ENCODE data around the gene SCIMP.
"Not testable (repeated sequence)": the region's sequence is repeated elsewhere in the genome, so short reads cannot be mapped to it uniquely, and the experiment has no call there.

The SCIMP gene

DNA sequence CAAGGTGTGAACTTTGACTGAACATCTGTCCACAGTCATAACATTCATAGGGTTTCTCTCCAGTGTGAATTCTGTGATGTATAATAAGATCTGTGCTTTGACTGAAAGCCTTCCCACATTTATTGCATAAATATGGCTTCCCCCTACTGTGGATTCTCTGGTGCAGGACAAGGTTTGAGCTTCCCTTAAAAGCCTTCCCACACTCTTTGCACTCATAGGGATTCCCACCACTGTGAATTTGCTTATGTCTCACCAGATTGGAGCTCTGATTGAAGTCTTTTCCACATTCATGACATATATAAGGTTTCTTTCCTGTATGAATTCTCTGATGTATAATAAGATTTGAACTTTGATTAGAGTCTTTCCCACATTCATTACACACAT lies 51.3 kb downstream of the SCIMP start:
- DNase-seq: no peak

DNA sequence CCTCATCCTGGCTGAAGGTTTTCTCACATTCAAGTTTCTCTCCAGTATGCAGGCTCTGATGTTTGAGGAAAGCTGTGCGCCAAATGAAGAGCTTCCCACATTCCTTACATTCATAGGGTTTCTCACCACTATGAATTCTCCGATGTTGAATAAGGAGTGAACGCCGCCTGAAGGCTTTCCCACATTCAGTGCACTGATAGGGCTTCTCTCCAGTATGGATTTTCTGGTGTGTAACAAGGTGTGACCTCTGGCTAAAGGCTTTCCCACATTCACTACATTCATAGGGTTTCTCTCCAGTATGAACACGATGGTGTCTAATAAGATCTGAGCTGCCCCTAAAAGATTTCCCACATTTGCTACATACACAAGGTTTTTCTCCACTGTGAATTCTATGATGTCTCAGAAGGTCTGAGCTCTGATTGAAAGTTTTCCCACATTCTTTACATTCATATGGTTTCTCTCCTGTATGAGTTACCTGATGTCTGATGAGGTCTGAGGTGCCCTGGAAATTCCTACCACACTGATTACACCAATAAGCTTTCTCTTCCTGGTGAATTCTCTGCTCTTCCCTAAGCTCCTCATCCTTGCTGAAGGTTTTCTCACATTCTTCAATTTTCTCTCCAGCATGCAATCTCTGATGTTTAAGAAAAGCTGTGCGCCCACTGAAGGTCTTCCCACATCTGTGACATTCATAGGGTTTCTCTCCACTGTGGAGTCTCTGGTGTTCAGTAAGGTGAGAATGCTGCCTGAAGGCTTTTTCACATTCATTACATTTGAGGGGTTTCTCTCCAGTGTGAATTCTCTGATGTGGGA lies 51.9 kb downstream of the SCIMP start:
- no peak for DNase-seq

DNA sequence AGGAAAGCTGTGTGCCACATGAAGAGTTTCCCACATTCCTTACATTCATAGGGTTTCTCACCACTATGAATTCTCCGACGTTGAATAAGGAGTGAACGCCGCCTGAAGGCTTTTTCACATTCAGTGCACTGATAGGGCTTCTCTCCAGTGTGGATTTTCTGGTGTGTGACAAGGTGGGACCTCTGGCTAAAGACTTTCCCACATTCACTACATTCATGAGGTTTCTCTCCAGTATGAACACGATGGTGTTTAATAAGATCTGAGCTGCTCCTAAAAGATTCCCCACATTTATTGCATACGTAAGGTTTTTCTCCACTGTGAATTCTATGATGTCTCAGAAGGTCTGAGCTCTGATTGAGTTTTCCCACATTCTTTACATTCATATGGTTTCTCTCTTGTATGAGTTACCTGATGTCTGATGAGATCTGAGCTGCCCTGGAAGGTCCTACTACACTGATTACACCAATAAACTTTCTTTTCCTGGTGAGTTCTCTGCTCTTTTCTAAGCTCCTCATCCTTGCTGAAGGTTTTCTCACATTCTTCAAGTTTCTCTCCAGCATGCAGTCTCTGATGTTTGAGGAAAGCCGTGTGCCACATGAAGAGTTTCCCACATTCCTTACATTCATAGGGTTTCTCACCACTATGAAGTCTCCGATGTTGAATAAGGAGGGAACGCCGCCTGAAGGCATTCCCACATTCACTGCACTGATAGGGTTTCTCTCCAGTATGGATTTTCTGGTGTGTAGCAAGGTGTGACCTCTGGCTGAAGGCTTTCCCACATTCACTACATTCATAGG lies 53.0 kb downstream of the SCIMP start:
- DNase-seq: no peak

GRCh38 chr17:5179003-5179402 lies 55.7 kb downstream of the SCIMP start:
- no peak for DNase-seq

DNA sequence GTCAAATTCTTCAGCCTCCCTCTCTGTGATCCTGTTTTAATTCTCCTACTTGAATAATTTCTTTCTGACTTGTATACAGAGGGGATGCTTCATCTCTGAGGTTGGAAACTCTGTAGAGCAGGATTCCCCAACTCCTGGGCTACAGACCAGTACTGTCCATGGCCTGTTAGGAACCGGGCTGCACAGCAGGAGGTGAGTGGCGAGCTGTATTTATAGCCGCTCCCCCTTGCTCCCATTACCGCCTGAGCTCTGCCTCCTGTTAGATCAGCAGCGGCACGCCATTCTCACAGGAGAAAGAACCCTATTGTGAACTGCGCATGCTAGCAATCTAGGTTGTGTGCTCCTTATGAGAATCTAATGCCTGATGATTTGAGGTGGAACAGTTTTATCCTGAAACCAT lies 59.6 kb downstream of the SCIMP start:
- not testable (repeated sequence) for DNase-seq

- not testable (repeated sequence) for DNase-seq
Observed at GRCh38 chr17:5165791-5166564, 68.7 kb downstream of the SCIMP start.

DNA sequence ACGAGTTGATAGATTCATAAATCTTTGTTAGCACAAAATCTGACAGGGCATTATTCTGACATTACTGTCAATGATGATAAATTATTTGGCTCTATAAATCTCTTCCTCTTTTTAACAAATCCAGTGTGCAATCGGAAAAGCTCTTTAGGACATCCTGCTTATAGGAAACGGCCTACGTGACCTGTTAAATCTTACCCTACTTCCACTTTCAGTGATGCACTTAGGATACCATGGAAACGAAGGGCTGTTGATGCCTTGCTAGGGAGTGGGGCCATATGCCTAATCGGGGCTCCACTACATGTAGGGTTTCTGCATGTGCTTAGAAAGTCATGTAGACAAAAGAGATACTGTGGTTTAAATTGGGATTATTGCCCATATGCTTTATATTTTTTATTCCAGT lies 70.2 kb downstream of the SCIMP start:
- DNase-seq: no peak

DNA sequence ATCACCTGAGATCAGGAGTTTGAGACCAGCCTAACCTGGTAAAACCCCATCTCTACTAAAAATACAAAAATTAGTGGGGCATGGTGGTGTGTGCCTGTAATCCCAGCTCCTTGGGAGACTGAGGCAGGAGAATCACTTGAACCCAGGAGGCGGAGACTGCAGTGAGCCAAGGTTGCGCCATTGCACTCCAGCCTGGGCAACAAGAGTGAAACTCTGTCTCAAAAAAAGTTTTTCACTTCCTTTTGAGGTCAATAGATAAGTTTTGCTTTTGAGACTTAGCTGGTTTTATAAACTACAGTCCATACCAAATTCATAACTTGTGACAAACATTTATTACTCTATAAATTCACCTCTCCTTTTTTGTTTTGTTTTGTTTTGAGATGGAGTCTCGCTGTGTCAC lies 72.9 kb downstream of the SCIMP start:
- DNase-seq: not testable (repeated sequence)

- DNase-seq: not testable (repeated sequence)
Observed at GRCh38 chr17:5160702-5161101, 74.0 kb downstream of the SCIMP start.

Measured in hippocampal formation (tissue), 2 donors.